GM12875 (cell line): ENCODE results near the gene YIPF1.

Experiments used
- H3K4me3 ChIP-seq: one replicate; pipeline ENCODE4 v1.5.1; 2011; ENCODE audit warnings: low read depth, low read length, control low read depth
- CTCF ChIP-seq: IDR thresholded peaks from 2 replicates; pipeline ENCODE4 v1.5.1; 2011; ENCODE audit warnings: low read depth, mild to moderate bottlenecking, control low read depth, inconsistent platforms, low read length, moderate library complexity, borderline replicate concordance; ENCODE audit not compliant: insufficient read depth

YIPF1 gene

GRCh38 chr1:53810007-53810406, 79.6 kb downstream of the YIPF1 start:
- no peak for TF ChIP-seq CTCF
- no peak overlapping the region for H3K4me3 ChIP-seq

GRCh38 chr1:53807916-53808315, 81.7 kb downstream of the YIPF1 start:
- no peak overlapping the region for H3K4me3 ChIP-seq
- no peak for TF ChIP-seq CTCF

- no peak for TF ChIP-seq CTCF
- H3K4me3 ChIP-seq = no peak overlapping the region
These were observed 84.6 kb downstream of the YIPF1 start for GRCh38 chr1:53804791-53805505.

GRCh38 chr1:53804181-53804580, 85.4 kb downstream of the YIPF1 start:
- TF ChIP-seq CTCF = no peak
- H3K4me3 ChIP-seq = no peak overlapping the region
